IMR-90 (cell line): Measurements from ENCODE around the gene INPPL1. TPM values are rescaled to one million over a fixed set of nuclear protein-coding genes. Genes with fewer than 3 reads are reported as not detected.

ENCODE experiments used
- polyA plus RNA-seq, 3 experiments: library from polyadenylated mRNA; depleted of rRNA; stranded (reverse); fragments of >200 nt; gene quantifications; 2 replicates each; pipeline ENCODE4 v1.2.3, GENCODE V29; 2012; ENCODE audit warnings: low replicate concordance in 1 of 3
- total RNA-seq: library from RNA; depleted of rRNA; stranded (reverse); fragments of >200 nt; gene quantifications from 2 replicates; pipeline ENCODE4 v1.2.3, GENCODE V29; 2012; rRNA removed

INPPL1 gene
- total and polyA plus RNA-seq, 2 of the 4 experiments (the other 2 are of a cell fraction), result 27.4 to 105 TPM

Other genes with a start within 250 kb of the INPPL1 start
- gene IL18BP, start 225.9 kb upstream of the INPPL1 start, total RNA-seq, result 0.83 and 0.90 TPM in 2 replicates
- gene IL18BP, start 225.9 kb upstream of the INPPL1 start, polyA plus RNA-seq (2012; rRNA removed), result 3.2 and 3.7 TPM in 2 replicates
- gene NUMA1, start 144.2 kb upstream of the INPPL1 start, total RNA-seq, result 56.7 and 61.7 TPM in 2 replicates
- 97.0 and 107 TPM in 2 replicates for gene NUMA1, start 144.2 kb upstream of the INPPL1 start, polyA plus RNA-seq (2012; rRNA removed)
- gene LRRC51, start 143.9 kb upstream of the INPPL1 start, total RNA-seq, result 4.4 and 5.6 TPM in 2 replicates
- gene LRRC51, start 143.9 kb upstream of the INPPL1 start, polyA plus RNA-seq (2012; rRNA removed), result 5.3 and 6.3 TPM in 2 replicates
- gene LAMTOR1, start 121.5 kb upstream of the INPPL1 start, total RNA-seq, result 118 and 137 TPM in 2 replicates
- 126 and 131 TPM in 2 replicates for gene LAMTOR1, start 121.5 kb upstream of the INPPL1 start, polyA plus RNA-seq (2012; rRNA removed)
- gene TOMT, start 118.8 kb upstream of the INPPL1 start, total RNA-seq, result not detected in 2 replicates
- not detected in 2 replicates for gene TOMT, start 118.8 kb upstream of the INPPL1 start, polyA plus RNA-seq (2012; rRNA removed)
- 66.3 and 108 TPM in 2 replicates for gene ANAPC15, start 112.1 kb upstream of the INPPL1 start, total RNA-seq
- 78.7 and 84.2 TPM in 2 replicates for gene ANAPC15, start 112.1 kb upstream of the INPPL1 start, polyA plus RNA-seq (2012; rRNA removed)
- gene FOLR3, start 89.0 kb upstream of the INPPL1 start, total RNA-seq, result 0.36 TPM in 1 of 2 replicates, not detected in the other
- gene FOLR3, start 89.0 kb upstream of the INPPL1 start, polyA plus RNA-seq (2012; rRNA removed), result 0.27 and 0.29 TPM in 2 replicates
- gene FOLR1, start 32.6 kb upstream of the INPPL1 start, total RNA-seq, result not detected in 2 replicates
- 0.24 and 0.29 TPM in 2 replicates for gene FOLR1, start 32.6 kb upstream of the INPPL1 start, polyA plus RNA-seq (2012; rRNA removed)
- not detected in 2 replicates for gene FOLR2, start 8.0 kb upstream of the INPPL1 start, total RNA-seq
- gene FOLR2, start 8.0 kb upstream of the INPPL1 start, polyA plus RNA-seq (2012; rRNA removed), result not detected in 2 replicates
- not detected in 2 replicates for gene PHOX2A, start 19.4 kb downstream of the INPPL1 start, total RNA-seq
- gene PHOX2A, start 19.4 kb downstream of the INPPL1 start, polyA plus RNA-seq (2012; rRNA removed), result not detected in 2 replicates
- 41.9 and 45.0 TPM in 2 replicates for gene CLPB, start 209.8 kb downstream of the INPPL1 start, total RNA-seq
- gene CLPB, start 209.8 kb downstream of the INPPL1 start, polyA plus RNA-seq (2012; rRNA removed), result 17.4 and 18.5 TPM in 2 replicates